HepG2 (cell line): ENCODE results near the gene DDHD1. TPM values are rescaled to one million over a fixed set of nuclear protein-coding genes. Genes with fewer than 3 reads are reported as not detected.

Source experiments
- FIP1L1 ChIP-seq: fragments of 200-400 bp; formaldehyde crosslinking; IDR thresholded peaks from 2 replicates; pipeline ENCODE4 v1.6.1; 2018; ENCODE audit warnings: low read depth, mild to moderate bottlenecking, low read length, moderate library complexity, borderline replicate concordance; ENCODE audit not compliant: insufficient read depth
- GATA4 ChIP-seq: sonication (generic); IDR thresholded peaks from 2 replicates; pipeline ENCODE4 v1.6.1; 2016; ENCODE audit warnings: antibody characterized with exemption, low read depth, borderline replicate concordance
- HCFC1 ChIP-seq: fragments of 150-350 bp; IDR thresholded peaks from 2 replicates; pipeline ENCODE4 v1.6.1; 2014; ENCODE audit warnings: low read depth, low read length
- LCORL ChIP-seq, 2 experiments: fragments of 450-650 bp in 1 of 2; sonication (generic) in 1 of 2; formaldehyde crosslinking in 1 of 2; IDR thresholded peaks; 2 replicates each; pipeline versions ENCODE4 v1.5.0 to v1.6.1; 2017 to 2020; ENCODE audit warnings: antibody characterized with exemption in 1 of 2, missing genetic modification reagents in 1 of 2
- PTBP1 ChIP-seq: fragments of 200-400 bp; formaldehyde crosslinking; IDR thresholded peaks from 2 replicates; pipeline ENCODE4 v1.6.1; 2018; ENCODE audit warnings: low read length, low read depth; ENCODE audit not compliant: poor library complexity, severe bottlenecking
- SIX4 ChIP-seq: sonication (generic); formaldehyde crosslinking; IDR thresholded peaks from 2 replicates; pipeline ENCODE4 v1.4.0; 2020; ENCODE audit warnings: missing genetic modification reagents
- SOX6 ChIP-seq, 2 experiments: fragments of 450-650 bp in 1 of 2; sonication (generic) in 1 of 2; formaldehyde crosslinking in 1 of 2; IDR thresholded peaks; 2 replicates each; pipeline versions ENCODE4 v1.4.0 to v1.6.1; 2017 to 2020; ENCODE audit warnings: antibody characterized with exemption in 1 of 2, mild to moderate bottlenecking in 1 of 2, missing genetic modification reagents in 1 of 2
- SRY ChIP-seq: sonication (generic); formaldehyde crosslinking; IDR thresholded peaks from 2 replicates; pipeline ENCODE4 v1.8.0; 2022; ENCODE audit warnings: mild to moderate bottlenecking, missing genetic modification reagents
- STAT5B ChIP-seq: sonication (generic); formaldehyde crosslinking; IDR thresholded peaks from 2 replicates; pipeline ENCODE4 v1.4.0; 2020; ENCODE audit warnings: missing genetic modification reagents
- ZHX2 ChIP-seq, 2 experiments: sonication (generic) in 1 of 2; formaldehyde crosslinking in 1 of 2; IDR thresholded peaks; 2 replicates each; pipeline versions ENCODE4 v1.6.1 to v1.9.0; 2014 to 2022; ENCODE audit warnings: antibody characterized with exemption in 1 of 2, borderline replicate concordance in 1 of 2, inconsistent platforms in 1 of 2, low read depth in 1 of 2, missing genetic modification reagents in 1 of 2
- ZNF687 ChIP-seq: sonication (generic); formaldehyde crosslinking; IDR thresholded peaks from 2 replicates; pipeline ENCODE4 v1.5.1; 2020; ENCODE audit warnings: mild to moderate bottlenecking, missing genetic modification reagents, moderate library complexity
- ZUFSP ChIP-seq: sonication (generic); formaldehyde crosslinking; IDR thresholded peaks from 2 replicates; pipeline ENCODE4 v1.9.0; 2021; ENCODE audit warnings: missing genetic modification reagents, mild to moderate bottlenecking, borderline replicate concordance
- polyA plus RNA-seq, 8 experiments: library from polyadenylated mRNA; depleted of rRNA in 3 of 8; stranded (reverse) in 7 of 8; unstranded in 1 of 8; fragments of >200 nt; fragmentation: Illumina TruSeq in 4 of 8; extraction: Trizol in 4 of 8; gene quantifications; 2 replicates each; pipeline versions ENCODE4 v1.2.1 to v1.2.3, GENCODE V29; 2011 to 2016; ENCODE audit warnings: low read depth in 4 of 8, missing spikeins in 1 of 8, mixed read lengths in 1 of 8; ENCODE audit not compliant: insufficient read depth in 1 of 8
- total RNA-seq, 5 experiments: library from RNA; depleted of rRNA; stranded (reverse); fragments of >200 nt; fragmentation: Illumina TruSeq; extraction: Trizol; gene quantifications; 2 replicates each; pipeline ENCODE4 v1.2.3, GENCODE V29; 2016; ENCODE audit warnings: low read depth in 1 of 5

The DDHD1 gene
- total and polyA plus RNA-seq, 2 of the 13 experiments (the other 11 are each of a cell fraction or from before 2014, with no cell fraction given), result 4.6 to 8.3 TPM

GRCh38 chr14:53011053-53011462 lies 142.1 kb downstream of the DDHD1 start (continued):
- no peak for TF ChIP-seq GATA4
- TF ChIP-seq SOX6 (IDR thresholded peaks at IDR 0.05), result no peak
- 0 out of 2 replicates have a peak, but pooled peaks have one; percentile 7 for TF ChIP-seq SOX6 (CRISPR knock-in tag; IDR thresholded peaks at IDR 0.05)
- TF ChIP-seq PTBP1, result no peak
- no peak for TF ChIP-seq STAT5B (CRISPR knock-in tag)
- TF ChIP-seq HCFC1, result no peak
- no peak for TF ChIP-seq ZHX2 (IDR thresholded peaks at IDR 0.05; ENCODE audit: low read depth)
- TF ChIP-seq ZHX2 (CRISPR knock-in tag; IDR thresholded peaks at IDR 0.05; ENCODE audit: borderline replicate concordance), result no peak
- TF ChIP-seq LCORL (IDR thresholded peaks at IDR 0.05), result no peak
- no peak for TF ChIP-seq LCORL (CRISPR knock-in tag; IDR thresholded peaks at IDR 0.05)
- no peak for TF ChIP-seq ZUFSP (CRISPR knock-in tag)
- TF ChIP-seq ZNF687 (CRISPR knock-in tag), result no peak
- TF ChIP-seq FIP1L1, result no peak
- TF ChIP-seq SRY, result no peak
- TF ChIP-seq SIX4, result no peak
- TF ChIP-seq, all 625 proteins: peak for 6
